GM06990 (cell line): ENCODE measurements around the gene GFM1.

Experiments used
- DNase-seq: peaks from one replicate; pipeline ENCODE4 v3.0.0-alpha.2; 2011; ENCODE audit not compliant: insufficient read length; ENCODE audit errors: extremely low read depth
- H3K27me3 ChIP-seq: replicated peaks from 2 replicates; pipeline ENCODE4 v1.6.0; 2011; ENCODE audit warnings: low read length; ENCODE audit not compliant: control insufficient read depth, insufficient read depth
- H3K36me3 ChIP-seq: 2 replicates; pipeline ENCODE4 v1.5.1; 2011; ENCODE audit warnings: low read length; ENCODE audit not compliant: control insufficient read depth, insufficient read depth
- H3K4me3 ChIP-seq: replicated peaks from 2 replicates; pipeline ENCODE4 v1.5.1; 2011; ENCODE audit warnings: low read depth, mild to moderate bottlenecking, control low read depth, low read length
- CTCF ChIP-seq: IDR thresholded peaks from 2 replicates; pipeline ENCODE4 v1.5.1; 2011; ENCODE audit warnings: low read length, control low read depth, mild to moderate bottlenecking, inconsistent platforms; ENCODE audit not compliant: insufficient read depth, poor library complexity, severe bottlenecking

Gene GFM1

GRCh38 chr3:158663246-158663645, 18.9 kb downstream of the GFM1 start:
- Histone ChIP-seq H3K4me3 (no peak overlapping the region), H3K27me3 (no peaks in the 10 kb centered on the region), H3K36me3 (peaks cover 11% of the 10 kb centered on the region)
- DNase-seq: no peak
- no peak for TF ChIP-seq CTCF

- DNase-seq: no peak
- Histone ChIP-seq H3K36me3 (peaks cover 11% of the 10 kb centered on the region), H3K27me3 (no peaks in the 10 kb centered on the region), H3K4me3 (no peak overlapping the region)
- no peak for TF ChIP-seq CTCF
Measured at GRCh38 chr3:158663832-158664231, 19.5 kb downstream of the GFM1 start.

GRCh38 chr3:158666416-158666815, 22.1 kb downstream of the GFM1 start:
- Histone ChIP-seq H3K4me3 (no peak overlapping the region), H3K36me3 (peaks cover 7% of the 10 kb centered on the region), H3K27me3 (no peaks in the 10 kb centered on the region)
- no peak for TF ChIP-seq CTCF
- DNase-seq: no peak

DNA sequence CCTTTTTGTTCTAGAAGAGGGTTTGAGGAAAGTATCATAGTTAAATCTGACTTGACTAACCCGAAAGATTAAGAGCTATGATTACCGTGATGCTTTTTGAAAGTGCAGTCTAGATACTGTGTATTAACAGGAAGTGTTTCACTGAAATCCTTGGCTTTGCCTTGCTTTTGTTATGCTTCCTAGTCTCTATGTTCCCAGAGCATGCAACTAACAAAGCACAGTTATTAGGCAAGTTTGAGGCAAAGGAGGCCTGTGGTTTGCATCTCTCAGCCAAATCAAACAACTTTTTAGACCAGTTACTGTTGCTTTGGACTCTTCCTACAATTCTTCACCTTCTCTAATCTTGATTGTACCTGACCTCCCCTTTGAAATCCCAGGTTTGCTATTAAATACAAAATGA, 24.2 kb downstream of the GFM1 start:
- no peak for DNase-seq
- Histone ChIP-seq H3K4me3 (no peak overlapping the region), H3K36me3 (peaks cover 4% of the 10 kb centered on the region), H3K27me3 (no peaks in the 10 kb centered on the region)
- TF ChIP-seq CTCF: no peak

- Histone ChIP-seq H3K27me3 (no peaks in the 10 kb centered on the region), H3K4me3 (peak overlapping the region; percentile 62), H3K36me3 (peaks cover 3% of the 10 kb centered on the region)
- no peak for TF ChIP-seq CTCF
- no peak for DNase-seq
Measured at GRCh38 chr3:158671821-158672214, 27.5 kb downstream of the GFM1 start.
